ENCODE measurements around the gene AWAT2. TPM values are rescaled to one million over a fixed set of nuclear protein-coding genes. Genes with fewer than 3 reads are reported as not detected.

Gene AWAT2, protein sequence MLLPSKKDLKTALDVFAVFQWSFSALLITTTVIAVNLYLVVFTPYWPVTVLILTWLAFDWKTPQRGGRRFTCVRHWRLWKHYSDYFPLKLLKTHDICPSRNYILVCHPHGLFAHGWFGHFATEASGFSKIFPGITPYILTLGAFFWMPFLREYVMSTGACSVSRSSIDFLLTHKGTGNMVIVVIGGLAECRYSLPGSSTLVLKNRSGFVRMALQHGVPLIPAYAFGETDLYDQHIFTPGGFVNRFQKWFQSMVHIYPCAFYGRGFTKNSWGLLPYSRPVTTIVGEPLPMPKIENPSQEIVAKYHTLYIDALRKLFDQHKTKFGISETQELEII
- not detected for polyA plus RNA-seq (2013, experiment 1 of 2)
- polyA plus RNA-seq (2013, experiment 2 of 2): not detected

DNA sequence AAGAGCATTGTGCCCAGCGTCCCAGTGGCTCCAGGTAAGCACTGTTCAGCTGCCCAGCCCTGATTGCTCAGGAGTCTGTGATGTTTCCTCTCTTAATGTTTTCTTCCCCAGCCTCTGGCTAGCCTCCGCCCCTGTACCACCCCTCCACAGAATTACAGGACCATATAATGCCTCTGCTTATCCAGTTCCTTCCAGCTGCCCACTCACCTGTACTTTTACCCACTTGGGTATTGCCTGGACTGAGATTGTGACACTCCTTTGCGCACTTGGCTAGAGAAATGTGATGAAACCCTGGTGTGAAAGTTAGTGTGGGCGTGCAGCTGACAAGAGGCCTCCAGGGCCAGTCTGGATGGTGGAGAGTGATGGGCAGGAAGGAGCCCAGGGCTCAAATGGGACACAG, at the start of gene AWAT2:
TSS of gene AWAT2 (minus strand) at position 14 of the 400 bp plus-strand sequence. CDS start at position 8, 6 bp downstream.
- Histone ChIP-seq H4K8ac (ENCODE audit: low read length) (no peak within 1 kb of the TSS), H3K14ac (ENCODE audit: low read length in 2 of 2) (no peak within 1 kb of the TSS), H3K9me3 (ENCODE audit: control insufficient read depth, low read length) (no peaks in the 10 kb centered on the region), H2BK15ac (ENCODE audit: low read depth, poor library complexity, severe bottlenecking) (no peak within 1 kb of the TSS), H3K27ac (ENCODE audit: low read length, poor library complexity, severe bottlenecking) (no peak within 1 kb of the TSS), H3K4me2 (ENCODE audit: low read length, poor library complexity, severe bottlenecking) (no peak within 1 kb of the TSS), H4K91ac (ENCODE audit: low read length) (no peak within 1 kb of the TSS), H2BK120ac (ENCODE audit: low read depth, low read length) (no peak within 1 kb of the TSS), H2AK5ac (ENCODE audit: low read length, severe bottlenecking) (no peak within 1 kb of the TSS), H3K4me3 (ENCODE audit: insufficient read depth in 1 of 2, low read depth in 1 of 2, low read length in 2 of 2) (no peak within 1 kb of the TSS), H2AFZ (ENCODE audit: low read depth, low read length) (no peak within 1 kb of the TSS), H3K18ac (ENCODE audit: low read depth in 1 of 2, low read length in 2 of 2) (no peak within 1 kb of the TSS), H3K4ac (ENCODE audit: low read depth in 1 of 2, low read length in 2 of 2) (no peak within 1 kb of the TSS), H2BK5ac (ENCODE audit: low read depth, low read length, poor library complexity, severe bottlenecking) (no peak within 1 kb of the TSS), H3K27me3 (ENCODE audit: control insufficient read depth in 1 of 2, insufficient read depth in 1 of 2, low read length in 2 of 2) (peaks cover 0 to 39% of the 10 kb centered on the region in 2 experiments), H2BK12ac (ENCODE audit: low read length in 2 of 2) (no peak within 1 kb of the TSS), H3K79me1 (replicated peaks; ENCODE audit: low read length, poor library complexity, severe bottlenecking) (no peaks in the 10 kb centered on the region), H3K9ac (ENCODE audit: low read length) (no peak within 1 kb of the TSS), H3K23ac (ENCODE audit: low read length in 2 of 2) (no peak within 1 kb of the TSS), H3K36me3 (ENCODE audit: control insufficient read depth in 1 of 2, insufficient read depth in 2 of 2, low read depth in 1 of 2, low read length in 2 of 2) (no peaks in the 10 kb centered on the region), H3K4me1 (ENCODE audit: control insufficient read depth, insufficient read depth, low read depth, low read length) (peaks cover 2% of the 10 kb centered on the region)
- WGBS: 63% methylated on average over 4 of the region's 4 CpGs
- no peak for DNase-seq

DNA sequence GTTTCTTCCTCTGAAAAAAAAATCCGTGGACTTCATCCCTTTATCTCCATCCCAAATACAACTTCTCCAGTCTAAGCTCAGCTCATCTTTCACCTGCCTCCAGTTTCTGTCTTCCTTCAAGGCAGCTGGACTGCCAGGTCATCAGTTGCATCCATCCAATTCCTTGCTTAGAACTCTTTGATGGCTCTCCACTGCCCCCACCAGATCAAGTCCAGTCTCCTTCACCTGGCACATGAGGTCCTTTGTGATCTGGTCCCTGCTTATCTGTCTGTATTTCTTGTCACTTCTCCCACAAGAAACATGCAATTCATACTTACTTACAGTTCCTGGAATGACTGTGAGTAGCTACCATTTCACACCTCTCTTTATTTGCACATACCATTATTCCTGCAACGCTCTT, 46.3 kb upstream of the AWAT2 start:
- Histone ChIP-seq H3K4me3 (ENCODE audit: insufficient read depth in 1 of 2, low read depth in 1 of 2, low read length in 2 of 2) (no peak overlapping the region), H3K4me2 (ENCODE audit: low read length, poor library complexity, severe bottlenecking) (no peak overlapping the region), H3K9me3 (ENCODE audit: control insufficient read depth, low read length) (no peaks in the 10 kb centered on the region), H2BK15ac (ENCODE audit: low read depth, poor library complexity, severe bottlenecking) (no peak overlapping the region), H3K4me1 (ENCODE audit: control insufficient read depth, insufficient read depth, low read depth, low read length) (no peaks in the 10 kb centered on the region), H3K27ac (ENCODE audit: low read length, poor library complexity, severe bottlenecking) (no peak overlapping the region), H3K18ac (ENCODE audit: low read depth in 1 of 2, low read length in 2 of 2) (no peak overlapping the region), H4K91ac (ENCODE audit: low read length) (no peak overlapping the region), H3K9ac (ENCODE audit: low read length) (no peak overlapping the region), H2BK5ac (ENCODE audit: low read depth, low read length, poor library complexity, severe bottlenecking) (no peak overlapping the region), H2AFZ (ENCODE audit: low read depth, low read length) (no peak overlapping the region), H4K8ac (ENCODE audit: low read length) (no peak overlapping the region), H3K27me3 (ENCODE audit: control insufficient read depth in 1 of 2, insufficient read depth in 1 of 2, low read length in 2 of 2) (peaks cover 0 to 19% of the 10 kb centered on the region in 2 experiments), H3K14ac (ENCODE audit: low read length in 2 of 2) (no peak overlapping the region), H3K79me1 (replicated peaks; ENCODE audit: low read length, poor library complexity, severe bottlenecking) (no peaks in the 10 kb centered on the region), H3K4ac (ENCODE audit: low read depth in 1 of 2, low read length in 2 of 2) (no peak overlapping the region), H3K36me3 (ENCODE audit: control insufficient read depth in 1 of 2, insufficient read depth in 2 of 2, low read depth in 1 of 2, low read length in 2 of 2) (no peaks in the 10 kb centered on the region), H2BK120ac (ENCODE audit: low read depth, low read length) (no peak overlapping the region), H2AK5ac (ENCODE audit: low read length, severe bottlenecking) (no peak overlapping the region), H2BK12ac (ENCODE audit: low read length in 2 of 2) (no peak overlapping the region), H3K23ac (ENCODE audit: low read length in 2 of 2) (no peak overlapping the region)
- WGBS: 57% methylated on average over 2 of the region's 2 CpGs
- no peak for DNase-seq

DNA sequence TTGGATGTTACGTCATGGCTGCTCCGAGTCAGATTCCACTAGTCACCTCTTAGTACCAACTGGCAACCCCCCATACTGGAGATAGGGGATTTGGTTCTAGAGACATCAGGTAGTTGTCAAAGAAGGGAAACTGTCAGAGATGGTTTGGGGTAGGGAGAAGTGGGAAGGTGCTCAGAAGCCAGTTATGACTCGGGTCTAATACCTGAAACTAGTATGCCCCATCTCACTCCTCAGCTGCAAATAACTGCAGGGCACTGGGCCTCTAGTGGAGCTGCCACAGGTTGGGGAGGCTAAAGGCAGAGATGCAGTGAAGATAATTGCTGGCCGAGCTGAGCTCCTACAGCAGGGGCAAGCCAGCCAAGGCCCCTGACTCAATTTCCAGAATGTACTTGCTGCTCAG, 42.5 kb upstream of the AWAT2 start:
- Histone ChIP-seq H3K27ac (ENCODE audit: low read length, poor library complexity, severe bottlenecking) (no peak overlapping the region), H3K4me3 (ENCODE audit: insufficient read depth in 1 of 2, low read depth in 1 of 2, low read length in 2 of 2) (no peak overlapping the region), H3K27me3 (ENCODE audit: control insufficient read depth in 1 of 2, insufficient read depth in 1 of 2, low read length in 2 of 2) (peaks cover 0 to 22% of the 10 kb centered on the region in 2 experiments), H3K4me2 (ENCODE audit: low read length, poor library complexity, severe bottlenecking) (no peak overlapping the region), H3K9ac (ENCODE audit: low read length) (no peak overlapping the region), H3K23ac (ENCODE audit: low read length in 2 of 2) (no peak overlapping the region), H2BK12ac (ENCODE audit: low read length in 2 of 2) (no peak overlapping the region), H3K4me1 (ENCODE audit: control insufficient read depth, insufficient read depth, low read depth, low read length) (no peaks in the 10 kb centered on the region), H2AK5ac (ENCODE audit: low read length, severe bottlenecking) (no peak overlapping the region), H3K36me3 (ENCODE audit: control insufficient read depth in 1 of 2, insufficient read depth in 2 of 2, low read depth in 1 of 2, low read length in 2 of 2) (no peaks in the 10 kb centered on the region), H3K9me3 (ENCODE audit: control insufficient read depth, low read length) (no peaks in the 10 kb centered on the region), H2BK5ac (ENCODE audit: low read depth, low read length, poor library complexity, severe bottlenecking) (no peak overlapping the region), H2BK120ac (ENCODE audit: low read depth, low read length) (no peak overlapping the region), H3K79me1 (replicated peaks; ENCODE audit: low read length, poor library complexity, severe bottlenecking) (no peaks in the 10 kb centered on the region), H3K4ac (ENCODE audit: low read depth in 1 of 2, low read length in 2 of 2) (no peak overlapping the region), H3K18ac (ENCODE audit: low read depth in 1 of 2, low read length in 2 of 2) (no peak overlapping the region), H2AFZ (ENCODE audit: low read depth, low read length) (no peak overlapping the region), H2BK15ac (ENCODE audit: low read depth, poor library complexity, severe bottlenecking) (no peak overlapping the region), H3K14ac (ENCODE audit: low read length in 2 of 2) (no peak overlapping the region), H4K91ac (ENCODE audit: low read length) (no peak overlapping the region), H4K8ac (ENCODE audit: low read length) (no peak overlapping the region)
- no peak for DNase-seq
- WGBS: 50% methylated on average over 1 of the region's 4 CpGs

DNA sequence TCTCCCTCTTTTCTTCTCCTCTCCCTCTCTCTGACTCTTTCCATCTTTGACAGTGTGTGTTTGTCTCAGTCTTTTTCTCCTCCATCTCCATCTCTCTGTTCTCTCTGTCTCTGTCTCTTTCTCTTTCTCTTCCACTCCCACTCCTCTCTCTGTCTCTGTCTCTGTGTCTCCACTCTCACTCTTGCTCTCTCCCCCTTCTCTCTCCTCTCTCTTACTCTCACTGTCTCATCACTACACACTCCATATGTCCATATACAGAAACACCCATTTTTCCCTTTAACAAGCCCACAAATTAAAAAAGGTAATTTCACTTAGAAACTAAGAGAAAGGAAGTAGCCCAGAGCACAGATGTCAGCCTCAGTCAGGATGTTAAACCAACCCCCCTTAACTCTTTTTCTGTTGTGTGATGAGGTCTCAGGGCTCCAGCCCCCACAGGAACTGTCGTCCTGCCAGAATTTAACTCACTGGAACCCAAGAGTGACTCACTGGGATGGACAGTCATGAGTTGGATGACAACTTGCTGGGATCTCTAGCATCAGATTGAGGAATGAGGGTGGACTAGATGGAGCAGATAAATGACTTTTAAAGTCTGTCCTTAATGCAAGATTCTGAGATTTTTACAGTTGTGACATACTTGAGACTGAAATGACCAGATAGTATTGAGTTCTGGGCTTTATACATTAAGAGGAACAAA, 40.0 kb upstream of the AWAT2 start:
- 0% methylated on average over 1 of the region's 1 CpG for WGBS
- Histone ChIP-seq H2AFZ (ENCODE audit: low read depth, low read length) (no peak overlapping the region), H2BK12ac (ENCODE audit: low read length in 2 of 2) (no peak overlapping the region), H3K27ac (ENCODE audit: low read length, poor library complexity, severe bottlenecking) (no peak overlapping the region), H2BK5ac (ENCODE audit: low read depth, low read length, poor library complexity, severe bottlenecking) (no peak overlapping the region), H2BK120ac (ENCODE audit: low read depth, low read length) (no peak overlapping the region), H3K4ac (ENCODE audit: low read depth in 1 of 2, low read length in 2 of 2) (no peak overlapping the region), H3K36me3 (ENCODE audit: control insufficient read depth in 1 of 2, insufficient read depth in 2 of 2, low read depth in 1 of 2, low read length in 2 of 2) (no peaks in the 10 kb centered on the region), H3K4me1 (ENCODE audit: control insufficient read depth, insufficient read depth, low read depth, low read length) (no peaks in the 10 kb centered on the region), H3K14ac (ENCODE audit: low read length in 2 of 2) (no peak overlapping the region), H3K4me2 (ENCODE audit: low read length, poor library complexity, severe bottlenecking) (no peak overlapping the region), H3K23ac (ENCODE audit: low read length in 2 of 2) (no peak overlapping the region), H4K91ac (ENCODE audit: low read length) (no peak overlapping the region), H3K9me3 (ENCODE audit: control insufficient read depth, low read length) (no peaks in the 10 kb centered on the region), H4K8ac (ENCODE audit: low read length) (no peak overlapping the region), H3K18ac (ENCODE audit: low read depth in 1 of 2, low read length in 2 of 2) (no peak overlapping the region), H3K9ac (ENCODE audit: low read length) (no peak overlapping the region), H2BK15ac (ENCODE audit: low read depth, poor library complexity, severe bottlenecking) (no peak overlapping the region), H2AK5ac (ENCODE audit: low read length, severe bottlenecking) (no peak overlapping the region), H3K4me3 (ENCODE audit: insufficient read depth in 1 of 2, low read depth in 1 of 2, low read length in 2 of 2) (no peak overlapping the region), H3K79me1 (replicated peaks; ENCODE audit: low read length, poor library complexity, severe bottlenecking) (no peaks in the 10 kb centered on the region), H3K27me3 (ENCODE audit: control insufficient read depth in 1 of 2, insufficient read depth in 1 of 2, low read length in 2 of 2) (peaks cover 0 to 11% of the 10 kb centered on the region in 2 experiments)
- peak; percentile 0 for DNase-seq

Measured in mesenchymal stem cell (in vitro differentiated cells and primary cell).